GM18505 (cell line): ENCODE results near the gene SP100.

ENCODE experiments used
- ATAC-seq: cut with Tn5 transposase; IDR thresholded peaks from one replicate; pipeline ENCODE4 v1.9.1; 2021; ENCODE audit not compliant: unreplicated experiment
- POLR2A ChIP-seq: IDR thresholded peaks from 4 replicates; pipeline ENCODE4 v1.6.1; 2011; ENCODE audit warnings: borderline replicate concordance; ENCODE audit not compliant: insufficient read depth, insufficient read length; ENCODE audit errors: extremely low read depth

Gene SP100

DNA sequence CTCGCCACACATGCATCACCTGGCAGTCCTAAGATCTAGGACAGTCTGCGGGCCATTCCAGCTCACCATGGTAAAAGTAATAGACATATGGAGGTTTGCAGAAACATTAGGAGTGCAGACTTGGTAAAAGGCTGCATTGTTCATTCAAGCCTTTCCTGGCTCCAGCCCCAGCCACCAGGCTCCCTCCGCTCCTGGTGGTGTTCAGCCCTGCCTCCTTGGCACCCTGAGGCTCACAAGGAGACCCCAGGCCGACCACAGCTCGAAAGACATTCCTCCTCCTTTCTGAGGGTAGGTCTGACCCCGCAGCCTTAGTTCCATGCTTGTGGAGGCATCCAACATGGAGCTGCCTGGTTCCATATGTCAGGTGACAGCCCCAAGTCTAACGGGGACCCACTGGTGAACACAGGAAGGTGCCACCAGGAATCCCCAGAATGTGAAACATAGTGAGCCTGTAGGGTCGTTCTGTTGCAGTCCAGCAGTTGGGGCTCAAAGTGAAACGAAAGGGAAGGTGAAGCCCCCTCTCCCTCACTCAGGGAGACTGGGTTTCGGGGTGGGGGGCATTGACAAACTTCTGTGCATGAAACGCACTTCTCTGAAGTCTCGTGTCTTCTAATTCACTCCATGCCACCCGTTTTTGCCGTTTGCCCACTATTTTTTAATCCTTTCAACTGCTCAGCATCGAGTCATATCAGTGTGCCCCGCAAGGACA lies 5.0 kb upstream of the SP100 start:
- TF ChIP-seq POLR2A = no peak
- ATAC-seq = no peak

DNA sequence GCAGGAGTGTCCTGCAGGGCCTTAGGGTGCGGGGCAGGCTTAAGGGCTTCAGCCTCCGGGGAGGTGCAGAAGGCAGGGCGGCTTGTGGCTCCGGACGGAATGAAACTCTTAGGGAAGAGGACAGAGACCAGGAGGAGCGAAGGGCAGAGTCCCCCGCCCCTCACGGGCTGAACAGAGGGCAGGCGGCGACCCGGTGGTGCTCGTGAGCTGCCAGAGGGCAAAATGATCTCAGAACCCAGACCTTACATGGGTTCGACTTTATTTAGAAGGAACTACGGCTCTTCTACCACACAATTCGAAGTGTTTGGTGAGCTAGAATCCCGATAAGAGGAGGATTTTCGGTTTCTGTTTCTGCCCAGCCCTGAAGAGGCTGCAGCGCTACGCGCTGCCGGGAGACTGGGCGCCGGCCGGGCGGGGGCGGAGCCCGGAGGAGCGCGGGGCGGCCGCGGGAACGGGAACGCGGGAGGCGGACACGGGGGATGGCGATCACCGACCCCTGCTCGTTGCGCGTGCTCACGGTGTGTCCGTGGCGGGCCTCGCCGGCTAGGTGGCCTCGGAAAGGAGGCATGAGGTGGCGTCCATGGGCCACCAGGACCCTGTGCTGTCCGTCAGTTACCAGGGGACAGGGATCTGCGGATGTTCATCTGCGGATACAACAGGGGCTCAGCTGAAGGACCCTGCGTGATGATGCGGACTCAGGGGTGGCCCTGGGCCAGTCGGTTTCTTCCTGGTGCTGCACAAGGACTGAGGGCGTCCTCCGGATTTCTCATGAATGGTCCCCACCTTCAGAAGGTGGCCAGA lies 4.2 kb upstream of the SP100 start:
- peak; percentile 47 for ATAC-seq
- TF ChIP-seq POLR2A = peak; percentile 66

- no peak for TF ChIP-seq POLR2A
- ATAC-seq = no peak
Observed at GRCh38 chr2:230412371-230412711, 3.7 kb upstream of the SP100 start.

GRCh38 chr2:230412846-230413245 lies 3.2 kb upstream of the SP100 start:
- ATAC-seq = no peak
- no peak for TF ChIP-seq POLR2A

DNA sequence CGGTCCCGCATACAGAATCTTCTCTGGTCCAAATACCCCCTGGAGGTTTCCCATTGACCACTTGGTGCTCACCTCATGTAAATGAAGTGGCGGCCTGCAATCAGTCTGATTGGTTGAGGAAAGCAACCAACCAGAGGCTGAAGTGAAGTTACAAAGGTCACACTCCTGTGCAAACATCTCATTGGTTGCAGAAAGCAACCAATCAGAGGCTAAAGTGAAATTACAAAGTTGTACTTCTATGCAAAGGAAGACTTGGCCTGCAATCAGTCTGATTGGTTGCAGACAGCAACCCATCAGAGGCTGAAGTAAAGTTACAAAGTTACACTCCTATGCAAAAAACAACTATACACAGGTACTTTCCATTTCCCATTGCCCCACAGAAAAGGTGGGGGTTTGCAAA lies 2.5 kb upstream of the SP100 start:
- TF ChIP-seq POLR2A = no peak
- ATAC-seq = no peak

DNA sequence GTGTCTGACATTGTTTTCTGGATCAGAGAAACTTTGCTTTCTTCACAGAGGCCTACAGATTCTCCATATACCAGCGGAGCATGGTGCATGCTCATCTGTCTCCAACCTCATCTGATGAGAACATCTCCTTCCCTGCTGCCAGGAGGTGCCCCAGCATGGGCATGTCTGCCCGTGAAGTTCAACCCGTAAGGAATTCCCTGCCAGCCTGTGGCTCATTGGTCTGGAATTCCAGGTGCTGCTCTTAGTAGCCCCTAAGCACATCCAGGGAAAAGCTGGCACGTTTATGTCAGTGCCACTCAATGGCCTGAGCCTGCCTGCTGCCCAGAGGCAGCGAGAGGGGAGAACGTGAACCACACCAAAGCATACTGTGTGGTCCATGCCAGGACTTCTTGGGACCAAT lies 1.7 kb upstream of the SP100 start:
- ATAC-seq = no peak
- TF ChIP-seq POLR2A = no peak

DNA sequence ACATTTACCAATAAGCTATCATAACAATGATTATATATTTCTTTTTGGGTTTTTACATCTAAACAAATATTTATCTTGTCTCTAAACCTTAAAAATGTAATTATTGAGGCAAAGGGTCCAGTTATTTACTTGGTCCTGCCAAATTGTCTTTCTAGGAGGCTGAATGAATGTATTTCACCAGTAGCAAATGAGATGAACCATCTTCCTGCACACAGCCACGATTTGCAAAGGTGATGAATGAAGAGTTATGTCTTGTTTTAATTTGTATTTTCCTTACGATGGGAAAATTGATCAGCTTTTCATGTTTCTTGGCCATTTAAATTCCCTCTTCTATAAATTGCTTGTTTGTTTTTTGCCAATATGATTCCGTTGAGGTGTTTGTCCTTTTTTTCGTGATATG lies 1.4 kb downstream of the SP100 start:
- no peak for ATAC-seq
- TF ChIP-seq POLR2A = no peak

DNA sequence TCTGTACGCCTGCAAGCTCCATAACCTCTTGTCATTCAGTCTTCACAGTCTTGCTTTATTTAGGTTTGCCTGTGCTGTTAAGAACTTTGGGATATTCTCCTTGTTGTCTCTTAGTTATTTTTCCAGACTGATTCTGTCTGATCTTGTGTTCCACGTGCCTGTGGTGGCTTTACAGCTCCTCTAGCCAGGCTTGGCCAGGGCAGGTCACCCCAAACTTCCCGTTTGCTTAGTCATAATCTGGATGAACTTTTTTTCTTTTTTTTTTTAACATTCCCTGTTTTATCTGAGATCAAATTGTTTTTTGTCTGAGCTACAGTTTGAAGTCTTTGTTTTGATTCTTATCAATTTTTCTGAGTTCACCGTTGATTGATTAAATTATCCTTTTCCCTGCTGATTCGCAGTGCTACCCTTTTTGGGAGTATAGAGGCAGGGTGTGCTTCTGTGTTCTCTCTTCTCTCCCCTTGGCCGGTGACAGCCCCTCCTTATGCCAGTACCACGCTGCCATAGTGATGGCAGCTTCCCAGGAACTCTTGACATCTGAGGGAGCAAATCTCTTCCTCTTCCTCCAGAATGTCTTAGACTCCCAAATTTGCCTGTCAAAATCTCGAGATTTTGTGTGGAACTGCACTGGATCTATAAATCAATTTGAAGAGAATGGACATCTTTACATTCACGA lies 2.5 kb downstream of the SP100 start:
- ATAC-seq = no peak
- TF ChIP-seq POLR2A = no peak

DNA sequence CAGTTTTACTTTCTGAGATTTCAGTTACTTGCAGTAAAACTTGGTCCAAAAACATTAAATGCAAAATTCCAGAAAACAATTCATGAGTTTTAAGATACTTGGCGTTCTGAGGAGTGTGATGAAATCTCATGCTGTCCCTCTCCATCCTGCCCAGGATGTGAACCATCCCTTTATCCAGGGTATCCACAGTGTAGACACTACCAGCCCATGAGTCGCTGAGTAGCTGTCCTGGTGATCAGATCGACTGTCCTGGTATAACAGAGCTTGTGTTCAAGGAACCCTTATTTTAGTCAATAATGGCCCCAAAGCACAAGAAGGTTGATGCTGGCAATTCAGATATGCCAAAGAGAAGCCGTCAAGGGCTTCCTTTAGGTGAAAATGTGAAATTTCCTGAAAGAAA lies 3.2 kb downstream of the SP100 start:
- TF ChIP-seq POLR2A = no peak

GRCh38 chr2:230422149-230422548 lies 6.1 kb downstream of the SP100 start:
- ATAC-seq = no peak
- TF ChIP-seq POLR2A = no peak

More for the DNA sequence above, 3.2 kb downstream of the SP100 start:
- no peak for ATAC-seq

DNA sequence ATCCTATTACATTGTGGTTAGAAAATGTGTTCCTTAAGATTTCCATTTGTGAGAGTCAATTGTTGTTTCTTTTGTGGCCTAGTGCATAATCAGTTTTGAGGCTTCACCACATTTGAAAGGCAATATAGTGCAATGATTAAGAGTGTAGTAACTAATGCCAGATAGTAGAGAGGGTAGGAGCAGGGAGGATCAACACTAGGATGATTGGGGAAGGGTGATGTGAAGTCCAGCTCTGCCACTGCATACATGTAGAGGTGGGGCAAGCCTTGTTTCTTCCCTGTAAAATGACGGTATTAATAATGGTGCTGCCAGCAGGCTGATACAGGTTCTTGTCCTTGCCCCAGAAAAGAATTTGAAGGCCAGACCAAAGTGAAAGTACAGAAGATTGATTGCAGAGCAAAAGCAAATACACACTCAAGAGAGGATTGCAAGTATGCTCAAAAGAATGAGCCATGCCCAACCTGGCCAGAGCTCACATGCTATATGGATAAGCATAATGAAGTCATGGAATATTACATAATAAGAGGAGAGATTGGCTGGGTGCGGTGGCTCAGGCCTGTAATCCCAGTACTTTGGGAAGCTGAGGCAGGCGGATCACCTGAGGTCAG lies 8.0 kb downstream of the SP100 start:
- no peak for TF ChIP-seq POLR2A
- ATAC-seq = no peak

DNA sequence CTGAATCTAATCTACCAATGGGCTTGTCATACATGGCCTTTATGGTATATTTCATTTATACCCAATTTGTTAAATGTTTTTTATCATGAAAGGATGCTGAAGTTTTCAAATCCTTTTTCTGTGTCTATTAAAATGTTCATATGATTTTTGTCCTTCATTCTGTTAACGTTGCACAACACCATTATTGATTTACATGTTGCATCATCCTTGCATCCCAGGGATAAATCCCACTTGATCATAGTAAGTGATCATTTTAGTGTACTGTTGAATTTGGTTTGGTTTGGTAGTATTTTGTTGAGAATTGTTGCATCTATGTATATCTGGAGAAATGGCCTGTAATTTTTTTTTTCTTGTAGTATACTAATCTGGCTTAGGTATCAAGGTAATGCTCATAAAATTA lies 9.4 kb downstream of the SP100 start:
- no peak for TF ChIP-seq POLR2A
- no peak for ATAC-seq

GRCh38 chr2:230429513-230429912 lies 13.5 kb downstream of the SP100 start:
- TF ChIP-seq POLR2A = no peak
- no peak for ATAC-seq
